ENCODE data around the gene SLC6A9. TPM values are rescaled to one million over a fixed set of nuclear protein-coding genes. Genes with fewer than 3 reads are reported as not detected.
A peak's percentile ranks its signal among the peaks of the same experiment; 100 is the strongest.

Gene SLC6A9
- total RNA-seq, 1 experiment from 2014 or later, result 12.8 TPM

- Histone ChIP-seq H3K27ac (ENCODE audit: low read depth, low read length) (no peak overlapping the region), H3K36me3 (ENCODE audit: control insufficient read depth in 1 of 2, insufficient read depth in 2 of 2, low read length in 2 of 2) (peaks cover 9 to 29% of the 10 kb centered on the region in 2 experiments; a peak in 3 of 4 replicates), H3K9me2 (ENCODE audit: insufficient read depth) (no peaks in the 10 kb centered on the region), H3K9me3 (ENCODE audit: control insufficient read depth in 1 of 2, insufficient read depth in 1 of 2, low read depth in 1 of 2, low read length in 2 of 2) (no peaks in the 10 kb centered on the region), H3K4me2 (ENCODE audit: low read length) (peak overlapping the region; percentile 93), H2AFZ (ENCODE audit: low read depth, low read length, poor library complexity, severe bottlenecking) (no peak overlapping the region), H3K79me2 (ENCODE audit: insufficient read depth, low read length) (peaks cover 18% of the 10 kb centered on the region), H3K9ac (ENCODE audit: low read length) (no peak overlapping the region), H3K4me1 (ENCODE audit: control insufficient read depth in 1 of 2, insufficient read depth in 2 of 2, low read length in 2 of 2) (peaks cover 10 to 28% of the 10 kb centered on the region in 2 experiments), H3K4me3 (replicated peaks in 1 of 2; ENCODE audit: low read depth in 1 of 2, low read length in 2 of 2) (peak overlapping the region; percentile 15 to 99), H3K27me3 (ENCODE audit: insufficient read depth, low read length) (no peaks in the 10 kb centered on the region), H4K20me1 (ENCODE audit: insufficient read depth) (no peaks in the 10 kb centered on the region)
- TF ChIP-seq RAD21 (IDR thresholded peaks at IDR 0.05; ENCODE audit: low read depth) (no peak), TCF7L2 (IDR thresholded peaks at IDR 0.05; ENCODE audit: borderline replicate concordance, extremely low read depth, insufficient read depth, insufficient read length) (no peak), FOSL1 (IDR thresholded peaks at IDR 0.05; ENCODE audit: low read depth) (no peak)
- ChIA-PET RAD21 (ENCODE audit: low non-redundant PET in 1 of 2, low total read pairs in 2 of 2, uncharacterized antibody in 2 of 2, unreplicated experiment in 2 of 2) (interaction anchor here in 1 of 2 experiments (1.0 kb wide), 1 partner anchor 22 kb away, joined by 3 read pairs; the partner anchor contains the start of gene CCDC24), POLR2A (interaction anchor here (1.0 to 1.1 kb wide), 2 partner anchors 13 to 35 kb away, joined by 3 read pairs; no protein-coding TSS in a partner anchor), CTCF (interaction anchor here (1.2 kb wide), 1 partner anchor 206 kb away, joined by 4 read pairs; no protein-coding TSS in a partner anchor)
- DNase-seq (ENCODE audit: low read depth, low spot score), result no peak
- BruUV-seq (replicated peaks), result no TSS peak
- intact Hi-C loops (cut with micrococcal nuclease), result no loop called here
- ATAC-seq, result no peak
These were observed 61.9 kb downstream of the SLC6A9 start for GRCh38 chr1:43969416-43969745.

GRCh38 chr1:43968348-43968948, 62.8 kb downstream of the SLC6A9 start:
- H3K9me2 ChIP-seq (ENCODE audit: insufficient read depth), result no peaks in the 10 kb centered on the region
- no peak overlapping the region for H3K9ac ChIP-seq (ENCODE audit: low read length)
- TF ChIP-seq EZH2 (IDR thresholded peaks at IDR 0.05), result no peak
- no peak for TF ChIP-seq SP1 (IDR thresholded peaks at IDR 0.05; ENCODE audit: low read depth)
- TF ChIP-seq ZNF274 (IDR thresholded peaks at IDR 0.05; ENCODE audit: low read depth, low read length), result no peak
- TF ChIP-seq EGR1 (IDR thresholded peaks at IDR 0.05; ENCODE audit: low read depth), result no peak
- no peak for TF ChIP-seq ELF1 (IDR thresholded peaks at IDR 0.05; ENCODE audit: borderline replicate concordance, low read depth)
- TF ChIP-seq MAX (IDR thresholded peaks at IDR 0.05), result no peak
- no peak for TF ChIP-seq POLR2A (IDR thresholded peaks at IDR 0.05; ENCODE audit: borderline replicate concordance, extremely low read depth, insufficient read depth, insufficient read length)
- TF ChIP-seq ZFX (IDR thresholded peaks at IDR 0.05), result no peak
- no peaks in the 10 kb centered on the region for H4K20me1 ChIP-seq (ENCODE audit: insufficient read depth)
- RAD21 ChIA-PET (ENCODE audit: low non-redundant PET in 1 of 2, low total read pairs in 2 of 2, uncharacterized antibody in 2 of 2, unreplicated experiment in 2 of 2), result no interaction called here
- peaks cover 4 to 19% of the 10 kb centered on the region in 2 experiments; a peak in 3 of 4 replicates for H3K4me1 ChIP-seq (ENCODE audit: control insufficient read depth in 1 of 2, insufficient read depth in 2 of 2, low read length in 2 of 2)
- intact Hi-C loops (cut with micrococcal nuclease), result no loop called here
- POLR2A ChIA-PET, result no interaction called here
- H2AFZ ChIP-seq (ENCODE audit: low read depth, low read length, poor library complexity, severe bottlenecking), result no peak overlapping the region
- H3K27ac ChIP-seq (ENCODE audit: low read depth, low read length), result no peak overlapping the region
- H3K4me2 ChIP-seq (ENCODE audit: low read length), result no peak overlapping the region
- BruUV-seq (replicated peaks), result no TSS peak
- H3K79me2 ChIP-seq (ENCODE audit: insufficient read depth, low read length), result peaks cover 18% of the 10 kb centered on the region
- H3K36me3 ChIP-seq (ENCODE audit: control insufficient read depth in 1 of 2, insufficient read depth in 2 of 2, low read length in 2 of 2), result peaks cover 9 to 28% of the 10 kb centered on the region in 2 experiments; a peak in 3 of 4 replicates
- no peak for DNase-seq (ENCODE audit: low read depth, low spot score)
- H3K27me3 ChIP-seq (ENCODE audit: insufficient read depth, low read length), result no peaks in the 10 kb centered on the region
- no peak overlapping the region for H3K4me3 ChIP-seq (replicated peaks in 1 of 2; ENCODE audit: low read depth in 1 of 2, low read length in 2 of 2)
- no peak for ATAC-seq
- CTCF ChIA-PET, result no interaction called here
- H3K9me3 ChIP-seq (ENCODE audit: control insufficient read depth in 1 of 2, insufficient read depth in 1 of 2, low read depth in 1 of 2, low read length in 2 of 2), result no peaks in the 10 kb centered on the region

All from HCT116 (cell line).